IMR-90 (cell line): ENCODE data around the gene TBCD. TPM values are rescaled to one million over a fixed set of nuclear protein-coding genes. Genes with fewer than 3 reads are reported as not detected.

Experiments used
- ATAC-seq: fragments of 200-7000 bp; cut with Tn5 transposase; 2 replicates; pipeline ENCODE4 v1.9.1; 2020; ENCODE audit warnings: low read depth, mild to moderate bottlenecking, moderate library complexity
- BruUV-seq: library from RNA; stranded (reverse); fragments of 400-500 nt; replicated peaks from 2 replicates; lab custom pipeline; 2021; lab: Mats Ljungman, UMichigan
- CTCF ChIA-PET: fragments of 300-600 bp; formaldehyde crosslinking; extraction: SDS; loops from one replicate; lab custom pipeline; 2021; ENCODE audit warnings: antibody characterized with exemption; lab: Yijun Ruan, JAX
- POLR2A ChIA-PET: fragments of 300-600 bp; sonication (Branson Sonifier 250); formaldehyde crosslinking; loops from one replicate; lab custom pipeline; 2022; ENCODE audit warnings: antibody characterized with exemption; ENCODE audit not compliant: unreplicated experiment; lab: Charles Lee
- DNase-seq: peaks from one replicate; pipeline ENCODE4 v3.0.0; 2013
- H2AFZ ChIP-seq: replicated peaks from 2 replicates; pipeline ENCODE3; 2013; ENCODE audit warnings: low read length, mild to moderate bottlenecking; ENCODE audit not compliant: poor library complexity
- H2AK5ac ChIP-seq: 2 replicates; pipeline ENCODE4 v1.6.1; 2013; ENCODE audit warnings: low read depth, low read length, inconsistent platforms
- H2AK9ac ChIP-seq: replicated peaks from 2 replicates; pipeline ENCODE3; 2013; ENCODE audit warnings: mild to moderate bottlenecking, low read depth, low read length, moderate library complexity; ENCODE audit not compliant: poor library complexity
- H2BK120ac ChIP-seq: 2 replicates; pipeline ENCODE4 v1.6.1; 2013; ENCODE audit warnings: low read depth, low read length, inconsistent platforms
- H2BK15ac ChIP-seq: 3 replicates; pipeline ENCODE4 v1.6.1; 2013; ENCODE audit warnings: low read depth, low read length, inconsistent platforms
- H2BK20ac ChIP-seq: 2 replicates; pipeline ENCODE4 v1.6.1; 2013; ENCODE audit warnings: low read depth, mild to moderate bottlenecking, inconsistent platforms, low read length, moderate library complexity
- H2BK5ac ChIP-seq: 2 replicates; pipeline ENCODE4 v1.6.1; 2013; ENCODE audit warnings: mild to moderate bottlenecking, low read depth, low read length, inconsistent platforms; ENCODE audit not compliant: poor library complexity, severe bottlenecking
- H3K14ac ChIP-seq: replicated peaks from 2 replicates; pipeline ENCODE4 v1.6.1; 2013; ENCODE audit warnings: low read depth, low read length, inconsistent platforms
- H3K18ac ChIP-seq: 2 replicates; pipeline ENCODE4 v1.6.1; 2013; ENCODE audit warnings: low read depth, low read length, control low read depth
- H3K23ac ChIP-seq: 2 replicates; pipeline ENCODE4 v1.6.1; 2013; ENCODE audit warnings: low read depth, low read length, inconsistent platforms
- H3K27ac ChIP-seq: 2 replicates; pipeline ENCODE4 v1.5.1; 2013; ENCODE audit warnings: mild to moderate bottlenecking, control low read depth, low read length; ENCODE audit not compliant: insufficient read depth
- H3K27me3 ChIP-seq: 2 replicates; pipeline ENCODE4 v1.6.1; 2013; ENCODE audit warnings: low read length; ENCODE audit not compliant: control insufficient read depth, insufficient read depth
- H3K36me3 ChIP-seq: 2 replicates; pipeline ENCODE4 v1.6.1; 2013; ENCODE audit warnings: low read length, mixed read lengths; ENCODE audit not compliant: control insufficient read depth, insufficient read depth
- H3K4ac ChIP-seq: 2 replicates; pipeline ENCODE4 v1.6.1; 2013; ENCODE audit warnings: low read depth, low read length, inconsistent platforms
- H3K4me1 ChIP-seq: 2 replicates; pipeline ENCODE4 v1.6.1; 2013; ENCODE audit warnings: low read length, mixed read lengths; ENCODE audit not compliant: control insufficient read depth, insufficient read depth
- H3K4me2 ChIP-seq: 2 replicates; pipeline ENCODE4 v1.6.1; 2013; ENCODE audit warnings: low read depth, mild to moderate bottlenecking, control low read depth, low read length, moderate library complexity
- H3K4me3 ChIP-seq: 2 replicates; pipeline ENCODE4 v1.5.1; 2013; ENCODE audit warnings: low read depth, mild to moderate bottlenecking, control low read depth, low read length, moderate library complexity; ENCODE audit not compliant: insufficient read depth
- H3K56ac ChIP-seq: 2 replicates; pipeline ENCODE4 v1.6.1; 2013; ENCODE audit warnings: low read length, inconsistent platforms; ENCODE audit not compliant: insufficient read depth; ENCODE audit errors: extremely low read depth
- H3K79me1 ChIP-seq, 2 experiments: 2 replicates each; pipeline ENCODE4 v1.6.1; 2013; ENCODE audit warnings: low read length in 2 of 2, inconsistent platforms in 1 of 2, low read depth in 1 of 2
- H3K9ac ChIP-seq: 2 replicates; pipeline ENCODE4 v1.6.1; 2013; ENCODE audit warnings: low read depth, low read length, control low read depth
- H3K9me1 ChIP-seq: 2 replicates; pipeline ENCODE4 v1.6.1; 2013; ENCODE audit warnings: low read length, inconsistent platforms; ENCODE audit not compliant: insufficient read depth
- H3K9me3 ChIP-seq: 2 replicates; pipeline ENCODE4 v1.6.1; 2013; ENCODE audit warnings: low read length; ENCODE audit not compliant: control insufficient read depth, insufficient read depth
- H4K20me1 ChIP-seq: 2 replicates; pipeline ENCODE4 v1.6.1; 2013; ENCODE audit warnings: low read length, inconsistent platforms; ENCODE audit not compliant: insufficient read depth
- H4K5ac ChIP-seq: 2 replicates; pipeline ENCODE4 v1.6.1; 2013; ENCODE audit warnings: mild to moderate bottlenecking, low read depth, low read length, control low read depth
- H4K8ac ChIP-seq, 2 experiments: 2 replicates each; pipeline ENCODE4 v1.6.1; 2013; ENCODE audit warnings: low read depth in 2 of 2, low read length in 2 of 2, control low read depth in 1 of 2, inconsistent platforms in 1 of 2
- H4K91ac ChIP-seq: 2 replicates; pipeline ENCODE4 v1.6.1; 2013; ENCODE audit warnings: low read depth, low read length, inconsistent platforms; ENCODE audit not compliant: insufficient read depth
- BHLHE40 ChIP-seq: fragments of 150-350 bp; IDR thresholded peaks from 2 replicates; pipeline ENCODE4 v1.6.1; 2016; ENCODE audit warnings: mild to moderate bottlenecking, low read depth, low read length
- ELK1 ChIP-seq: fragments of 150-350 bp; IDR thresholded peaks from 2 replicates; pipeline ENCODE4 v1.6.1; 2016; ENCODE audit warnings: low read depth, mild to moderate bottlenecking, low read length, moderate library complexity, borderline replicate concordance
- FOS ChIP-seq: fragments of 150-350 bp; IDR thresholded peaks from 2 replicates; pipeline ENCODE4 v1.6.1; 2016; ENCODE audit warnings: low read depth, low read length
- MXI1 ChIP-seq: IDR thresholded peaks from 2 replicates; pipeline ENCODE4 v1.6.1; 2012; ENCODE audit warnings: low read depth, mild to moderate bottlenecking, low read length, moderate library complexity, borderline replicate concordance
- NFE2L2 ChIP-seq: fragments of 150-350 bp; IDR thresholded peaks from 2 replicates; pipeline ENCODE4 v1.6.1; 2016; ENCODE audit warnings: low read depth, mild to moderate bottlenecking, low read length
- RAD21 ChIP-seq: IDR thresholded peaks from 2 replicates; pipeline ENCODE4 v1.6.1; 2012; ENCODE audit warnings: low read length, improper control_type of control experiment
- USF2 ChIP-seq: fragments of 150-350 bp; IDR thresholded peaks from 2 replicates; pipeline ENCODE4 v1.6.1; 2017; ENCODE audit warnings: mild to moderate bottlenecking, antibody characterized with exemption, low read length, low read depth
- WGBS, 2 experiments: methylation state at CpG; one replicate each; pipeline versions ENCODE4 v1.1.5 to v1.1.7; 2013; ENCODE audit warnings: missing lambda C conversion rate in 2 of 2; ENCODE audit not compliant: insufficient read length in 1 of 2; ENCODE audit errors: extremely low coverage in 2 of 2; 5-methylcytosine and 5-hydroxymethylcytosine counted together
- dilution Hi-C: fragments of 300-500 bp; cut with HindIII; formaldehyde crosslinking; loops from one replicate; pipeline ENCODE4 v1.14.3; 2018; ENCODE audit warnings: low sequenced_read_pairs; ENCODE audit not compliant: unreplicated experiment
- in situ Hi-C: fragments of 300-500 bp; cut with MboI; formaldehyde crosslinking; loops from 3 replicates; pipeline ENCODE4 v1.14.3; 2019; ENCODE audit warnings: low sequenced_read_pairs, inconsistent platforms, mixed read lengths
- intact Hi-C: fragments of 100-400 bp; cut with micrococcal nuclease; formaldehyde crosslinking; loops from 2 replicates; pipeline ENCODE4 v1.10.0; 2022
- polyA plus RNA-seq, 3 experiments: library from polyadenylated mRNA; depleted of rRNA; stranded (reverse); fragments of >200 nt; gene quantifications; 2 replicates each; pipeline ENCODE4 v1.2.3, GENCODE V29; 2012; ENCODE audit warnings: low replicate concordance in 1 of 3
- total RNA-seq: library from RNA; depleted of rRNA; stranded (reverse); fragments of >200 nt; gene quantifications from 2 replicates; pipeline ENCODE4 v1.2.3, GENCODE V29; 2012

Gene TBCD
- total and polyA plus RNA-seq, 2 of the 4 experiments (the other 2 are of a cell fraction): 21.9 to 54.5 TPM

GRCh38 chr17:82930924-82931698 is 179.2 kb downstream of the TBCD start (continued):
- TF ChIP-seq MXI1: no peak
- no peak for TF ChIP-seq NFE2L2

GRCh38 chr17:82931699-82932517 is 180.0 kb downstream of the TBCD start:
- peak; percentile 94 for DNase-seq
- peak overlapping the region; percentile 24 for H3K14ac ChIP-seq
- peak; percentile 13; the same call in 1 of the 2 replicates for TF ChIP-seq RAD21
- peak; percentile 44; the same call in 1 of the 2 replicates for TF ChIP-seq BHLHE40
- TF ChIP-seq FOS: 0 out of 2 replicates have a peak, but pooled peaks have one; percentile 10
- no peak for TF ChIP-seq ELK1
- TF ChIP-seq USF2: peak; percentile 87
- no peak for TF ChIP-seq NFE2L2
- H3K36me3 ChIP-seq: peaks cover 39% of the 10 kb centered on the region
- no peaks in the 10 kb centered on the region for H3K9me3 ChIP-seq
- peak overlapping the region; percentile 62 for H2AK9ac ChIP-seq
- H4K5ac ChIP-seq: peak overlapping the region; percentile 55; the same call in 1 of the 2 replicates
- H2BK15ac ChIP-seq: peak overlapping the region; percentile 74; the same call in 1 of the 3 replicates
- 0 out of 2 replicates have a peak overlapping the region, but pooled peaks have one; percentile 3 for H3K9ac ChIP-seq
- H4K8ac ChIP-seq: peak overlapping the region; percentile 67 to 68
- peak overlapping the region; percentile 75 for H2AK5ac ChIP-seq
- H3K79me1 ChIP-seq: peaks cover 0 to 8% of the 10 kb centered on the region in 2 experiments; a peak in 1 of 4 replicates
- H3K27ac ChIP-seq: peak overlapping the region; percentile 77
- peak overlapping the region; percentile 59; the same call in 1 of the 2 replicates for H2BK20ac ChIP-seq
- in situ Hi-C loops: no loop called here
- H3K4me2 ChIP-seq: peak overlapping the region; percentile 11; the same call in 1 of the 2 replicates
- peak overlapping the region; percentile 63; the same call in 1 of the 2 replicates for H3K18ac ChIP-seq
- no peaks in the 10 kb centered on the region; the same call in 1 of the 2 replicates for H4K20me1 ChIP-seq
- TSS peak; percentile 39 for BruUV-seq
- H4K91ac ChIP-seq: peak overlapping the region; percentile 51
- H2BK5ac ChIP-seq: peak overlapping the region; percentile 88
- H2BK120ac ChIP-seq: peak overlapping the region; percentile 56
- no peaks in the 10 kb centered on the region for H3K27me3 ChIP-seq
- H3K23ac ChIP-seq: peak overlapping the region; percentile 6; the same call in 1 of the 2 replicates
- dilution Hi-C loops: no loop called here
- ChIA-PET POLR2A (no interaction called here), CTCF (interaction anchor here (0.6 to 1.0 kb wide), 3 partner anchors 14 to 84 kb away, joined by 3 to 4 read pairs (median 3); no protein-coding TSS in a partner anchor)
- no peak overlapping the region for H3K4me3 ChIP-seq
- peaks cover 8% of the 10 kb centered on the region for H3K4me1 ChIP-seq
- peaks cover 6% of the 10 kb centered on the region; the same call in 1 of the 2 replicates for H3K9me1 ChIP-seq
- ATAC-seq: peak; percentile 91
- no peak overlapping the region for H3K56ac ChIP-seq
- H3K4ac ChIP-seq: peak overlapping the region; percentile 79
- intact Hi-C loops: no loop called here
- peak overlapping the region; percentile 59 for H2AFZ ChIP-seq
- 50% methylated on average over 11 of the region's 29 CpGs; no CpG with 5 or more reads in 1 of the 2 experiments for WGBS, 2 experiments
